RWPE2 (cell line): ENCODE data around the gene ROR2.

Source experiments
- ATAC-seq: fragments of 200-7000 bp; cut with Tn5 transposase; 3 replicates; pipeline ENCODE4 v1.9.1; 2021; ENCODE audit warnings: low read depth
- DNase-seq: peaks from one replicate; pipeline ENCODE4 v3.0.0-alpha.2; 2020; ENCODE audit warnings: low spot score
- H3K27ac ChIP-seq: fragments of 450-650 bp; 2 replicates; pipeline ENCODE4 v1.5.1; 2017; ENCODE audit warnings: mild to moderate bottlenecking; ENCODE audit not compliant: poor library complexity, severe bottlenecking
- H3K27me3 ChIP-seq: fragments of 250-450 bp; sonication (Bioruptor Pico); 2 replicates; pipeline ENCODE4 v1.5.1; 2021; ENCODE audit warnings: mild to moderate bottlenecking, moderate library complexity; ENCODE audit not compliant: insufficient read depth, poor library complexity, severe bottlenecking
- H3K36me3 ChIP-seq: fragments of 250-450 bp; sonication (Bioruptor Pico); 2 replicates; pipeline ENCODE4 v1.5.1; 2020; ENCODE audit warnings: low read depth, mild to moderate bottlenecking, moderate library complexity
- H3K4me1 ChIP-seq: fragments of 250-450 bp; sonication (Bioruptor Pico); 2 replicates; pipeline ENCODE4 v1.5.1; 2021; ENCODE audit warnings: mild to moderate bottlenecking, moderate library complexity; ENCODE audit not compliant: insufficient read depth, poor library complexity, severe bottlenecking
- H3K4me3 ChIP-seq: fragments of 250-450 bp; sonication (Bioruptor Pico); 2 replicates; pipeline ENCODE4 v1.5.1; 2021; ENCODE audit warnings: mild to moderate bottlenecking, moderate library complexity; ENCODE audit not compliant: severe bottlenecking
- H3K9me3 ChIP-seq: fragments of 250-450 bp; sonication (Bioruptor Pico); 2 replicates; pipeline ENCODE4 v1.5.1; 2021; ENCODE audit warnings: mild to moderate bottlenecking, moderate library complexity; ENCODE audit not compliant: severe bottlenecking
- CTCF ChIP-seq: fragments of 450-650 bp; IDR thresholded peaks from one replicate; pipeline ENCODE4 v1.5.1; 2017; ENCODE audit warnings: mild to moderate bottlenecking, moderate library complexity; ENCODE audit not compliant: poor library complexity, severe bottlenecking

ROR2 gene

GRCh38 chr9:91784673-91785446 is 165.2 kb downstream of the ROR2 start:
- Histone ChIP-seq H3K36me3 (no peaks in the 10 kb centered on the region), H3K9me3 (no peaks in the 10 kb centered on the region), H3K4me3 (no peak overlapping the region), H3K27ac (no peak overlapping the region), H3K4me1 (no peaks in the 10 kb centered on the region), H3K27me3 (no peaks in the 10 kb centered on the region)
- no peak for TF ChIP-seq CTCF
- DNase-seq (no peak), ATAC-seq (no peak)

GRCh38 chr9:91783876-91784672 is 166.0 kb downstream of the ROR2 start:
- Histone ChIP-seq H3K4me3 (no peak overlapping the region), H3K9me3 (no peaks in the 10 kb centered on the region), H3K4me1 (no peaks in the 10 kb centered on the region), H3K27ac (no peak overlapping the region), H3K27me3 (no peaks in the 10 kb centered on the region), H3K36me3 (no peaks in the 10 kb centered on the region)
- TF ChIP-seq CTCF, result no peak
- no peak for ATAC-seq
- DNase-seq, result no peak

GRCh38 chr9:91783411-91783810 is 166.6 kb downstream of the ROR2 start:
- H3K36me3 ChIP-seq, result no peaks in the 10 kb centered on the region
- H3K4me3 ChIP-seq, result no peak overlapping the region
- H3K4me1 ChIP-seq, result no peaks in the 10 kb centered on the region
- no peak for TF ChIP-seq CTCF
- H3K27ac ChIP-seq, result no peak overlapping the region
- H3K9me3 ChIP-seq, result no peaks in the 10 kb centered on the region
- DNase-seq (no peak), ATAC-seq (no peak)
- H3K27me3 ChIP-seq, result no peaks in the 10 kb centered on the region

- no peak for TF ChIP-seq CTCF
- Histone ChIP-seq H3K4me3 (no peak overlapping the region), H3K27ac (no peak overlapping the region), H3K36me3 (no peaks in the 10 kb centered on the region), H3K4me1 (no peaks in the 10 kb centered on the region), H3K27me3 (no peaks in the 10 kb centered on the region), H3K9me3 (no peaks in the 10 kb centered on the region)
- ATAC-seq, result no peak
- DNase-seq, result no peak
Observed at GRCh38 chr9:91782708-91783214, 167.3 kb downstream of the ROR2 start.

GRCh38 chr9:91781906-91782305 is 168.1 kb downstream of the ROR2 start:
- no peak overlapping the region for H3K4me3 ChIP-seq
- H3K4me1 ChIP-seq, result no peaks in the 10 kb centered on the region
- no peak for TF ChIP-seq CTCF
- H3K27me3 ChIP-seq, result no peaks in the 10 kb centered on the region
- H3K36me3 ChIP-seq, result no peaks in the 10 kb centered on the region
- H3K9me3 ChIP-seq, result no peaks in the 10 kb centered on the region
- DNase-seq, result no peak
- H3K27ac ChIP-seq, result no peak overlapping the region
- ATAC-seq, result no peak
